ENCODE results near the gene KAT2A. TPM values are rescaled to one million over a fixed set of nuclear protein-coding genes. Genes with fewer than 3 reads are reported as not detected.

Gene KAT2A
- total RNA-seq, 1 donor from 2014 or later: 77.4 TPM

DNA sequence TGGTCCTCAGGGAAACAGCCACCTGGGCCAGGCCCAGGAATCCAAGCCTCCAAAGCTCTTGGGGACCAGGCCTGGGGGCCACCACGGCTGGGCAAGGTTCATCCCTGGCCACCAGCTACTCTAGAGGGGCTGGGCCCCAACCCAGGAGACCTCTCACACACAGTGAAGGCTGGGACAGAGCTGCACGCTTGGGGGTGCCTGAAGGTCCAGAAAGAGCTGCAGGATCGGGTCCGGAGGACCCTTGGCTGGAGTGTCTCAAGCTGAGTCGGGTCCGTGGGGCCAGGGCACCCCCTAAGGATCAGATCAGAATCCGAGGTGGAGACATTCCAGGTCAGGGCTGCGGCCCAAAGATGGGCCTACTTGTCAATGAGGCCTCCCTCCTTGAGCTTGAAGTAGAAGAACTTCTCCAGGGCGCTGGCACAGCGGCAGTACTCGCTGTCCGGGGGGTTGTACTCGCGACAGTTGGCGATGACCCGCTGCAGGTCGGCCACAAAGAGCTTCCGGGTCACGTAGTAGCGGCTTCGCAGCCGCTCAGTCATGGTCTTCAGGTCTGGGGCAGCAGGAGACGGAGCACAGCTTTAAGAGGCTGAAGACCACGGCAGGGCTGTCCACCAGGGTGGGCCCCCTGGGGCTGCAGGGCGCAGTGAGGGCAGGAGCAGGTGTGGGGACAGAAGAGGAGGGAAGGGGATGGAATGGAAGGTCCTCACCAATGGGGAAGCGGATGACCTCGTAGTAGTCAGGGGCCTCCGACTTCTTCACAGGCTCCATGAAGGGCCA lies 7.7 kb downstream of the KAT2A start:
- H3K4me1 Mint-ChIP-seq: peaks cover 38% of the 10 kb centered on the region
- intact Hi-C loops (cut with micrococcal nuclease): loop anchor here (2.0 to 5.0 kb wide), 5 partner anchors 41 to 147 kb away; partner anchors contain the start of genes CNP, DNAJC7, KCNH4 and RAB5C
- H3K9me3 Mint-ChIP-seq: no peaks in the 10 kb centered on the region
- H3K4me3 Mint-ChIP-seq: no peak overlapping the region
- H3K27ac Mint-ChIP-seq: peak overlapping the region; percentile 93
- peaks cover 48% of the 10 kb centered on the region for H3K36me3 Mint-ChIP-seq (ENCODE audit: low read depth)
- DNase-seq: no peak
- no peaks in the 10 kb centered on the region for H3K27me3 Mint-ChIP-seq

GRCh38 chr17:42112552-42113176 lies 8.5 kb downstream of the KAT2A start, which contains the start of gene DHX58:
Gene DHX58, minus strand, starts transcription at chr17:42112714. Its CDS starts 822 bp downstream, at chr17:42111892.
- H3K4me3 Mint-ChIP-seq: peak within 1 kb of the TSS; percentile 94
- peak; percentile 96 for DNase-seq
- H3K36me3 Mint-ChIP-seq (ENCODE audit: low read depth): peaks cover 48% of the 10 kb centered on the region
- peak within 1 kb of the TSS; percentile 93 for H3K27ac Mint-ChIP-seq
- intact Hi-C loops (cut with micrococcal nuclease): loop anchor here (2.0 to 5.0 kb wide), 5 partner anchors 42 to 146 kb away; partner anchors contain the start of genes CNP, DNAJC7, KCNH4 and RAB5C
- no peaks in the 10 kb centered on the region for H3K27me3 Mint-ChIP-seq
- H3K9me3 Mint-ChIP-seq: no peaks in the 10 kb centered on the region
- H3K4me1 Mint-ChIP-seq: peaks cover 42% of the 10 kb centered on the region

DNA sequence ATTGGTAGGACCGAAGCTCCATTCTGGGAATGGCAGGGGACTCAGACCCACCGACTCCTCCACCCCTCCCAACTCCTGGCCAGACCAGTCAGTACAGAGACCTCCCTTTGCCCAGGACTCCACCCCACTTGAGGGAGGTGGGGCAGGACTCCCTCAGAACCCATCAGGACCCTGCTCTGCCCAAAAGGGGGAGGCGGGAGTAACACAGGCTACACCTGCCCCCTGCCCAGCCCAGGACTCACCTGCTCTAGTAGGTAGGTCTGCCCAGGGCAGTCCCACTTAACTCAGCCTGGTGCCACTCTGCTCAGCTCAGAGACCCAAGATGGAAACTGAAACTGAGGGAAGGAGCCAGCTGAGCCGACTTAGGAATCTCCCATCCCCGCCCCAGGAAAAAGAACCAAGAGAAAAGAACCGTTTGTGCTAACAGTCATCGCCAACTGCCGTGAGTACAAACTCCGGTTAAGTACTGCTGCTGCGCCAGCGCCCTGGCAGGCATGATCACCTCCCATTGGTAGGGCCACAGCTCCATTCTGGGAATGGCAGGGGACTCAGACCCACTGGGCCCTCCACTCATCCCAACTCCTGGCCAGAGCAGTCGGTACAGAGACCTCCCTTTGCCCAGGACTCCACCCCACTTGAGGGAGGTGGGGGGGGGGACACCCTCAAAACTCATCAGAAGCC lies 9.2 kb downstream of the KAT2A start:
- intact Hi-C loops (cut with micrococcal nuclease): loop anchor here (2.0 to 5.0 kb wide), 5 partner anchors 43 to 145 kb away; partner anchors contain the start of genes CNP, DNAJC7, KCNH4 and RAB5C
- Mint-ChIP-seq H3K4me3 (peak overlapping the region; percentile 94), H3K27me3 (no peaks in the 10 kb centered on the region), H3K4me1 (peaks cover 42% of the 10 kb centered on the region), H3K9me3 (no peaks in the 10 kb centered on the region), H3K27ac (peak overlapping the region; percentile 93), H3K36me3 (ENCODE audit: low read depth) (peaks cover 47% of the 10 kb centered on the region)
- peak; percentile 82 for DNase-seq

GRCh38 chr17:42111265-42111636 lies 9.9 kb downstream of the KAT2A start:
- peaks cover 45% of the 10 kb centered on the region for H3K36me3 Mint-ChIP-seq (ENCODE audit: low read depth)
- no peaks in the 10 kb centered on the region for H3K27me3 Mint-ChIP-seq
- peak overlapping the region; percentile 93 for H3K27ac Mint-ChIP-seq
- no peaks in the 10 kb centered on the region for H3K9me3 Mint-ChIP-seq
- peak overlapping the region; percentile 94 for H3K4me3 Mint-ChIP-seq
- H3K4me1 Mint-ChIP-seq: peaks cover 41% of the 10 kb centered on the region
- intact Hi-C loops (cut with micrococcal nuclease): loop anchor here (5.0 kb wide), 1 partner anchor 71 kb away; the partner anchor contains the start of gene KCNH4
- no peak for DNase-seq

GRCh38 chr17:42110301-42111264 lies 10.6 kb downstream of the KAT2A start:
- Mint-ChIP-seq H3K36me3 (ENCODE audit: low read depth) (peaks cover 46% of the 10 kb centered on the region), H3K27ac (peak overlapping the region; percentile 93), H3K9me3 (no peaks in the 10 kb centered on the region), H3K27me3 (no peaks in the 10 kb centered on the region), H3K4me3 (peak overlapping the region; percentile 94), H3K4me1 (peaks cover 41% of the 10 kb centered on the region)
- peak; percentile 78 for DNase-seq
- intact Hi-C loops (cut with micrococcal nuclease): loop anchor here (5.0 kb wide), 1 partner anchor 72 kb away; the partner anchor contains the start of gene KCNH4

DNA sequence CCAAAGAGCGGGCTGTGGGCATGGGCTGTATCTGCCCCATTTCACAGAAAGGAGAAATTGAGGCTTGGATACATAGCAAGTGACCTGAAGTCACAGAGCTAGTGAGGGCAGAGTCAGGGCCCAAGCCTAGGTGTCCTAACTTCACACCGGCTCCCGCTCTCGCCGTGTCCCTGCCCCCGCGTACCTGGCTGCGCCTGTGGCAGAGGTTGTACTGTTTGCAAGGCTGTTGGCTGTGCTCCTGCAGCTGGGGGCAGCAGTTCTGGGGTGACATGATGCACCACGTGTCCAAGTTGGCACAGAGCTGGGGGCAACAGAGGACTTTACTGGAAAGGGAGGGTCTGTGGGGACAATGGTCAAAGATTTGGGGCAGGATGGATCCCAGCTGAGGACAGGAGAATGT lies 12.1 kb downstream of the KAT2A start:
- Mint-ChIP-seq H3K4me1 (peaks cover 41% of the 10 kb centered on the region), H3K27ac (peak overlapping the region; percentile 39), H3K27me3 (no peaks in the 10 kb centered on the region), H3K9me3 (no peaks in the 10 kb centered on the region), H3K4me3 (no peak overlapping the region), H3K36me3 (ENCODE audit: low read depth) (peaks cover 48% of the 10 kb centered on the region)
- intact Hi-C loops (cut with micrococcal nuclease): no loop called here
- no peak for DNase-seq

DNA sequence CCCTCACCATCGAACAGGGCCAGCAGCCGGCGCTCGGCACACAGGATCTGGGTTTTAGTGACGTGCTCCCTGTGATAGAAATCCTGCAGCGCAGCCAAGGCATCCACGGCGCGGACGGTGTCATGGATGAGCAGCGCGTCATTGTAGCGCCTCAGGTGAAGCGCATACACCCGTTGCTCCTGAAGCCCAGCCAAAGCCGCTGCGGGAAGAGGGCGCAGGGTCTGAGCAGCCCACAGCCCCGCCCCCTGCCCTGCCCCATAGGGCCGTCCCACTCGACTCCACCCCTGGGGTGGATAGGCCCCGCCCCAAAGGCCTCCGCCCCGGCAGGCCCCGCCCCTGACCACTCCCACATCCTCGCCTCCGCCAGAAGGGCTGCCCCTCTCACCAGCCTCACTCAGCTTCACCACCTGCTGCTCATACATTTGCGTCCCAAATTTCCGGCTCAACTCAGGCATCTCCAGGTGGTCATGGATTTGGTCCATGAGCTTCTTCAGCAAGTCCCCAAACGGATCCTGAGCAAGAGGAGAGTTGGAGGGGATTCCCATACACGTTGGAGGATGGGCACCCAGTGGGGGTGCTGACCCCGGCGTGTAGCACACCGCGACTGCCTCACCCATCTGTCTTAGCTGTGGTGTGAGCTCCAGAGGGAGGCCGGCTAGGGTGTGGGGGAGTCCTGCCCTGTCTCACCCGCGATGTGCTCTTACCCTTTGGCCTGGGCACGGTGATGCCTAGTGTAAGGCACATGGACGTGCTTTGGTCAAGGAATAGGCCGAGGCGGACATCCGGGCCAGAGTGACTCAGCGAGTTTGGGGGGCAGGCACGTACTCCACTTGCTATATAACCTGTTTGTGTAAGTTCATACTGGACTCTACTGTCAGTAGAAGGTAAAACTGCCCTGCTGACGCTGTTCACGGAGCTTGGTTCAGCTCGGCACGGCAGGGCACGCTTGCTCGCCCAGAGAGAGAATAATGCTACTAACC lies 13.3 kb downstream of the KAT2A start:
- H3K4me1 Mint-ChIP-seq: peaks cover 37% of the 10 kb centered on the region
- H3K4me3 Mint-ChIP-seq: peak overlapping the region; percentile 67
- DNase-seq: peak; percentile 98
- peak overlapping the region; percentile 58 for H3K27ac Mint-ChIP-seq
- peaks cover 48% of the 10 kb centered on the region for H3K36me3 Mint-ChIP-seq (ENCODE audit: low read depth)
- intact Hi-C loops (cut with micrococcal nuclease): no loop called here
- H3K27me3 Mint-ChIP-seq: no peaks in the 10 kb centered on the region
- no peaks in the 10 kb centered on the region for H3K9me3 Mint-ChIP-seq

GRCh38 chr17:42107124-42107523 lies 14.0 kb downstream of the KAT2A start:
- DNase-seq: no peak
- H3K27me3 Mint-ChIP-seq: no peaks in the 10 kb centered on the region
- no peaks in the 10 kb centered on the region for H3K9me3 Mint-ChIP-seq
- no peak overlapping the region for H3K4me3 Mint-ChIP-seq
- H3K36me3 Mint-ChIP-seq (ENCODE audit: low read depth): peaks cover 45% of the 10 kb centered on the region
- intact Hi-C loops (cut with micrococcal nuclease): no loop called here
- H3K27ac Mint-ChIP-seq: no peak overlapping the region
- H3K4me1 Mint-ChIP-seq: peaks cover 33% of the 10 kb centered on the region

- no peak overlapping the region for H3K4me3 Mint-ChIP-seq
Observed at GRCh38 chr17:42106009-42106408, 15.2 kb downstream of the KAT2A start.

GRCh38 chr17:42104264-42104663 lies 16.9 kb downstream of the KAT2A start:
- intact Hi-C loops (cut with micrococcal nuclease): no loop called here
- no peaks in the 10 kb centered on the region for H3K27me3 Mint-ChIP-seq
- no peaks in the 10 kb centered on the region for H3K9me3 Mint-ChIP-seq
- peak overlapping the region; percentile 53 for H3K27ac Mint-ChIP-seq
- peaks cover 16% of the 10 kb centered on the region for H3K4me1 Mint-ChIP-seq
- no peak for DNase-seq
- H3K4me3 Mint-ChIP-seq: no peak overlapping the region
- H3K36me3 Mint-ChIP-seq (ENCODE audit: low read depth): peaks cover 38% of the 10 kb centered on the region

More at GRCh38 chr17:42106009-42106408, 15.2 kb downstream of the KAT2A start:
- no peaks in the 10 kb centered on the region for H3K9me3 Mint-ChIP-seq
- peaks cover 26% of the 10 kb centered on the region for H3K4me1 Mint-ChIP-seq
- peaks cover 45% of the 10 kb centered on the region for H3K36me3 Mint-ChIP-seq (ENCODE audit: low read depth)
- H3K27me3 Mint-ChIP-seq: no peaks in the 10 kb centered on the region
- DNase-seq: no peak
- H3K27ac Mint-ChIP-seq: no peak overlapping the region
- intact Hi-C loops (cut with micrococcal nuclease): no loop called here

DNA sequence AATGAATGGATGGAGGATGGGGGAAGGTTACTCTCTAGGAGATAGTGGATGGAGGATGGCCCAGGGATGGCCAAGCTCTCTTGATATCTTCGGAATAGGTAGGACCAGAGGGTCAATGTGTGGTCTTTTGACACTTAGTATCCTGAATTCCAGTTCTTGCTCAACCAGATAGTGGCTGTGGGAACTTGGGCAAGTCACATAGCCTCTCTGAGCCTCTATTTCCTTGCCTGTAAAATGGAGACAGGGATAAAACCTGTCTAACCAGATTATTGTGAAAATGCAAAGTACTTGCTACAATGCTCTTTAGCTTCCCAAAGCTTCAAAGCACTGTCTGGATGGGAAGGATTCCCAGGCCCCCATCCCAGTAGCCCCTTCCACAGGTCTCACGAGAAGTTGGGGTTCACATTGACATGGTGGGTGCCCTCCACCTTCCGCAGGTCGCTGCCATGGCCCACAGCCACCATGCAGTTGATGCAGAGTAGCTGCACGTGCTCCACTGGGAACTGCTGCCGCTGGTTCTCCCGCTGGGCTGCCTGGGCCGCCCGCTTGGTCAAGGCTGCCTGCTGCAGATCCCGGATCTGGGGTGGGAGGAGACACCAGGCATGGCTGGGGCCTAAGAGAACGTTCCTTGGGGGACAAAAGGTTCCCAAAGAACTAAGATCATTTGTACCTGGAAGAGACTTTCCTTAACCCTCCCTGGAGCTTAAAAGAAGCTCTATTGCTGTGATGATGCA lies 17.8 kb downstream of the KAT2A start:
- H3K27me3 Mint-ChIP-seq: peaks cover 2% of the 10 kb centered on the region
- peaks cover 31% of the 10 kb centered on the region for H3K36me3 Mint-ChIP-seq (ENCODE audit: low read depth)
- H3K4me1 Mint-ChIP-seq: peaks cover 11% of the 10 kb centered on the region
- no peak for DNase-seq
- H3K9me3 Mint-ChIP-seq: no peaks in the 10 kb centered on the region
- intact Hi-C loops (cut with micrococcal nuclease): no loop called here
- no peak overlapping the region for H3K27ac Mint-ChIP-seq
- H3K4me3 Mint-ChIP-seq: no peak overlapping the region

Data from activated CD4-positive, alpha-beta T cell treated with anti-CD3 and anti-CD28 coated beads, Interleukin-2, amount 10 ng/mL, durations not matched to agents 24 days and 14 days (primary cell).